ENCODE data around the gene BEND7. TPM values are rescaled to one million over a fixed set of nuclear protein-coding genes. Genes with fewer than 3 reads are reported as not detected.

The BEND7 gene, protein sequence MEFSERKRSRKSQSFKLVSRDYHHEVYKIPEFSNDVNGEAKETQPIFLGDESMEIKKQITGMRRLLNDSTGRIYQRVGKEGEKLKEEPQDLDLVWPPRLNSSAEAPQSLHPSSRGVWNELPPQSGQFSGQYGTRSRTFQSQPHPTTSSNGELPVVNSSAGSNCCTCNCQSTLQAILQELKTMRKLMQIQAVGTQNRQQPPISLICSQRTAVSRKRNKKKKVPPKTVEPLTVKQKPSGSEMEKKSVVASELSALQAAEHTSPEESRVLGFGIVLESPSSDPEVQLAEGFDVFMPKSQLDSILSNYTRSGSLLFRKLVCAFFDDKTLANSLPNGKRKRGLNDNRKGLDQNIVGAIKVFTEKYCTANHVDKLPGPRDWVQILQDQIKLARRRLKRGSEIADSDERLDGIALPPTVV
- 9.2 and 9.9 TPM in 2 replicates for polyA plus RNA-seq (2012; rRNA removed)
- polyA plus RNA-seq (2012; cell fraction: cytosol; rRNA removed), result 12.7 and 12.9 TPM in 2 replicates
- polyA plus RNA-seq (2012; cell fraction: nucleus; rRNA removed), result 18.6 and 21.9 TPM in 2 replicates

DNA sequence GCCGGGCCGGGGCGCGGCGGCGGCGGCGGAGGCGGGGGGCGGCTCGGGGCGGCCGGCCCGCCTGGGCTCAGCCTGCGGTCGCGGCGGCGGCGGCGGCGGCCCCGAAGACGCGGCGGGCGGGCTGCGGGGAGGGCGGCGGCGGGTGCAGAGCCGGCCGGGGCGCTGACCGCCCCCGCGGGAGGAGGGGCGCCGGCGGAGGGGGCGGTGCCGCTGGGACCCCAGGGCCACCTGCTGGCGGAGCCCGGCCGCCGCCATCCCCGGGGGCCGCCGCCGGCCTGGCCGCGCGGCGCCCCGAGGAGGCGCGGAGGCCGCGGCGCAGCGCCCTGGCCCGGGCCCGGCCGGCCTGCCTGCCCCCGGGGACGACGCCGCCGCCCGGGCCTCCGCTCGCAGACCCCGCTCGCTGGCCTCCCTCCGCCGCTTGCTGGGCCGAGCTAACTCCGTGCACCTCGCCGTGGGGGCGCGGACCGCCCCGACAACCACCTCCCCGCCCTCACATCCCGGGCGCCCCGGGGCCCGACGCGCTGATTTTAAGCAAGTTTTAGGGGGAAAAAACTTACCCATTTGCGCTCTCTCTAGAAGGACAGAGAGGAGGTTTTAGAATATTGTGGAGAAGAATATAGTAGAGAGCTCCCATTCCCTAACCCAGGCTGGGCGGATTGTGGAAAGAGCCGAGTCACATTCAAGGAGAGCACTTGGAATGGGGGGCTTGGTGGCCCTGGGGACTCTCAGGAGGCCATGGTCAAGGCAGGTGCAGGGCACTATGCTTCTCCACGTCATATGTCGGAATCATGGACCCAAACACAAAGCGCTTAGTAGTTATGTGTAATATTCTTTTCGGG, at the start of gene BEND7:
BEND7 (minus strand) TSS at position 140 of the 839 bp plus-strand sequence. CDS start 481 bp downstream, outside the sequence.
- TF ChIP-seq, protein P1, sequence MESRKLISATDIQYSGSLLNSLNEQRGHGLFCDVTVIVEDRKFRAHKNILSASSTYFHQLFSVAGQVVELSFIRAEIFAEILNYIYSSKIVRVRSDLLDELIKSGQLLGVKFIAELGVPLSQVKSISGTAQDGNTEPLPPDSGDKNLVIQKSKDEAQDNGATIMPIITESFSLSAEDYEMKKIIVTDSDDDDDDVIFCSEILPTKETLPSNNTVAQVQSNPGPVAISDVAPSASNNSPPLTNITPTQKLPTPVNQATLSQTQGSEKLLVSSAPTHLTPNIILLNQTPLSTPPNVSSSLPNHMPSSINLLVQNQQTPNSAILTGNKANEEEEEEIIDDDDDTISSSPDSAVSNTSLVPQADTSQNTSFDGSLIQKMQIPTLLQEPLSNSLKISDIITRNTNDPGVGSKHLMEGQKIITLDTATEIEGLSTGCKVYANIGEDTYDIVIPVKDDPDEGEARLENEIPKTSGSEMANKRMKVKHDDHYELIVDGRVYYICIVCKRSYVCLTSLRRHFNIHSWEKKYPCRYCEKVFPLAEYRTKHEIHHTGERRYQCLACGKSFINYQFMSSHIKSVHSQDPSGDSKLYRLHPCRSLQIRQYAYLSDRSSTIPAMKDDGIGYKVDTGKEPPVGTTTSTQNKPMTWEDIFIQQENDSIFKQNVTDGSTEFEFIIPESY (IDR thresholded peaks at IDR 0.05; ENCODE audit: borderline replicate concordance, low read depth), result no peak
- no peak for TF ChIP-seq GABPA (IDR thresholded peaks at IDR 0.05; ENCODE audit: low read depth)
- no peak for TF ChIP-seq ELF1 (IDR thresholded peaks at IDR 0.05)
- TF ChIP-seq, protein P2, sequence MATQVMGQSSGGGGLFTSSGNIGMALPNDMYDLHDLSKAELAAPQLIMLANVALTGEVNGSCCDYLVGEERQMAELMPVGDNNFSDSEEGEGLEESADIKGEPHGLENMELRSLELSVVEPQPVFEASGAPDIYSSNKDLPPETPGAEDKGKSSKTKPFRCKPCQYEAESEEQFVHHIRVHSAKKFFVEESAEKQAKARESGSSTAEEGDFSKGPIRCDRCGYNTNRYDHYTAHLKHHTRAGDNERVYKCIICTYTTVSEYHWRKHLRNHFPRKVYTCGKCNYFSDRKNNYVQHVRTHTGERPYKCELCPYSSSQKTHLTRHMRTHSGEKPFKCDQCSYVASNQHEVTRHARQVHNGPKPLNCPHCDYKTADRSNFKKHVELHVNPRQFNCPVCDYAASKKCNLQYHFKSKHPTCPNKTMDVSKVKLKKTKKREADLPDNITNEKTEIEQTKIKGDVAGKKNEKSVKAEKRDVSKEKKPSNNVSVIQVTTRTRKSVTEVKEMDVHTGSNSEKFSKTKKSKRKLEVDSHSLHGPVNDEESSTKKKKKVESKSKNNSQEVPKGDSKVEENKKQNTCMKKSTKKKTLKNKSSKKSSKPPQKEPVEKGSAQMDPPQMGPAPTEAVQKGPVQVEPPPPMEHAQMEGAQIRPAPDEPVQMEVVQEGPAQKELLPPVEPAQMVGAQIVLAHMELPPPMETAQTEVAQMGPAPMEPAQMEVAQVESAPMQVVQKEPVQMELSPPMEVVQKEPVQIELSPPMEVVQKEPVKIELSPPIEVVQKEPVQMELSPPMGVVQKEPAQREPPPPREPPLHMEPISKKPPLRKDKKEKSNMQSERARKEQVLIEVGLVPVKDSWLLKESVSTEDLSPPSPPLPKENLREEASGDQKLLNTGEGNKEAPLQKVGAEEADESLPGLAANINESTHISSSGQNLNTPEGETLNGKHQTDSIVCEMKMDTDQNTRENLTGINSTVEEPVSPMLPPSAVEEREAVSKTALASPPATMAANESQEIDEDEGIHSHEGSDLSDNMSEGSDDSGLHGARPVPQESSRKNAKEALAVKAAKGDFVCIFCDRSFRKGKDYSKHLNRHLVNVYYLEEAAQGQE (IDR thresholded peaks at IDR 0.05; ENCODE audit: low read depth, low read length), result no peak
- TF ChIP-seq SIN3A (IDR thresholded peaks at IDR 0.05; ENCODE audit: borderline replicate concordance, low read depth, low read length), result no peak
- TF ChIP-seq FOXJ3 (CRISPR knock-in tag; IDR thresholded peaks at IDR 0.05), result no peak
- ChIA-PET CTCF (interaction anchor here (0.8 to 1.2 kb wide), 5 partner anchors 39 to 157 kb away, joined by 3 to 5 read pairs (median 3); partner anchors contain the start of gene PRPF18), POLR2A (no interaction called here)
- Histone ChIP-seq H3K4me1 (ENCODE audit: control insufficient read depth in 1 of 2, insufficient read depth in 2 of 2, low read depth in 1 of 2, low read length in 1 of 2) (peaks cover 6 to 15% of the 10 kb centered on the region in 2 experiments; a peak in 3 of 4 replicates), H3K4me2 (peak within 1 kb of the TSS; percentile 90), H3K4me3 (ENCODE audit: low read depth in 2 of 2, low read length in 1 of 2) (peak within 1 kb of the TSS; percentile 70 to 82), H4K20me1 (ENCODE audit: insufficient read depth) (no peaks in the 10 kb centered on the region), H2AFZ (ENCODE audit: low read depth) (peak within 1 kb of the TSS; percentile 98), H3K9me2 (no peaks in the 10 kb centered on the region), H3K36me3 (replicated peaks in 1 of 2; ENCODE audit: control insufficient read depth in 1 of 2, insufficient read depth in 2 of 2, low read length in 1 of 2) (no peaks in the 10 kb centered on the region), H3K9ac (peak within 1 kb of the TSS; percentile 85), H3F3A (replicated peaks; ENCODE audit: insufficient read depth) (peaks cover 13% of the 10 kb centered on the region), H3K79me2 (ENCODE audit: insufficient read depth) (peaks cover 20% of the 10 kb centered on the region; the same call in 1 of the 2 replicates), H3K27me3 (ENCODE audit: insufficient read depth) (no peaks in the 10 kb centered on the region), H3K9me3 (no peaks in the 10 kb centered on the region), H3K27ac (ENCODE audit: low read depth in 2 of 2, low read length in 1 of 2) (peak within 1 kb of the TSS; percentile 48 to 67; a peak in 3 of 4 replicates)
- 12% methylated on average over 30 of the region's 98 CpGs for WGBS (ENCODE audit: low lambda C conversion rate)
- DNase-seq, result peak; percentile 95
